Kidney tubule cell (primary cell): ENCODE results near the gene RYR2.

Experiments used
- DNase-seq: peaks from one replicate; pipeline ENCODE4 v3.0.0-alpha.2; 2018; ENCODE audit warnings: low spot score

Gene RYR2

GRCh38 chr1:237032029-237032428 lies 10.0 kb upstream of the RYR2 start:
- no peak for DNase-seq

- DNase-seq: no peak
Observed at GRCh38 chr1:237033061-237033460, 8.9 kb upstream of the RYR2 start.

GRCh38 chr1:237033804-237034203 lies 8.2 kb upstream of the RYR2 start:
- no peak for DNase-seq

- no peak for DNase-seq
Observed at GRCh38 chr1:237035759-237036158, 6.2 kb upstream of the RYR2 start.

- no peak for DNase-seq
Observed at GRCh38 chr1:237038211-237038610, 3.8 kb upstream of the RYR2 start.

- DNase-seq: no peak
Observed at GRCh38 chr1:237040823-237041222, 1.2 kb upstream of the RYR2 start.

GRCh38 chr1:237041461-237041794 lies 556 bp upstream of the RYR2 start:
- DNase-seq: no peak

- no peak for DNase-seq
Observed at GRCh38 chr1:237042526-237042891, 525 bp downstream of the RYR2 start.

GRCh38 chr1:237042892-237043576 lies 1.1 kb downstream of the RYR2 start:
- no peak for DNase-seq

GRCh38 chr1:237043846-237044636 lies 2.1 kb downstream of the RYR2 start:
- no peak for DNase-seq

- no peak for DNase-seq
Observed at GRCh38 chr1:237045278-237046016, 3.5 kb downstream of the RYR2 start.

GRCh38 chr1:237048803-237049202 lies 6.8 kb downstream of the RYR2 start:
- DNase-seq: no peak

GRCh38 chr1:237050185-237050584 lies 8.2 kb downstream of the RYR2 start:
- DNase-seq: no peak

GRCh38 chr1:237050915-237051314 lies 8.9 kb downstream of the RYR2 start:
- DNase-seq: no peak

- DNase-seq: no peak
Observed at GRCh38 chr1:237054313-237054712, 12.3 kb downstream of the RYR2 start.

- DNase-seq: no peak
Observed at GRCh38 chr1:237058470-237058869, 16.5 kb downstream of the RYR2 start.

GRCh38 chr1:237059244-237059643 lies 17.3 kb downstream of the RYR2 start:
- no peak for DNase-seq

GRCh38 chr1:237062976-237063375 lies 21.0 kb downstream of the RYR2 start:
- no peak for DNase-seq

GRCh38 chr1:237065903-237066302 lies 23.9 kb downstream of the RYR2 start:
- DNase-seq: no peak

- DNase-seq: no peak
Observed at GRCh38 chr1:237070519-237070918, 28.5 kb downstream of the RYR2 start.

- DNase-seq: no peak
Observed at GRCh38 chr1:237071641-237072420, 29.8 kb downstream of the RYR2 start.

GRCh38 chr1:237074371-237075117 lies 32.6 kb downstream of the RYR2 start:
- no peak for DNase-seq
